D341Med (cell line): ENCODE data around the gene CDH13.

Source experiments
- DNase-seq: peaks from one replicate; pipeline ENCODE4 v3.0.0; 2012; ENCODE audit warnings: low spot score

Gene CDH13

DNA sequence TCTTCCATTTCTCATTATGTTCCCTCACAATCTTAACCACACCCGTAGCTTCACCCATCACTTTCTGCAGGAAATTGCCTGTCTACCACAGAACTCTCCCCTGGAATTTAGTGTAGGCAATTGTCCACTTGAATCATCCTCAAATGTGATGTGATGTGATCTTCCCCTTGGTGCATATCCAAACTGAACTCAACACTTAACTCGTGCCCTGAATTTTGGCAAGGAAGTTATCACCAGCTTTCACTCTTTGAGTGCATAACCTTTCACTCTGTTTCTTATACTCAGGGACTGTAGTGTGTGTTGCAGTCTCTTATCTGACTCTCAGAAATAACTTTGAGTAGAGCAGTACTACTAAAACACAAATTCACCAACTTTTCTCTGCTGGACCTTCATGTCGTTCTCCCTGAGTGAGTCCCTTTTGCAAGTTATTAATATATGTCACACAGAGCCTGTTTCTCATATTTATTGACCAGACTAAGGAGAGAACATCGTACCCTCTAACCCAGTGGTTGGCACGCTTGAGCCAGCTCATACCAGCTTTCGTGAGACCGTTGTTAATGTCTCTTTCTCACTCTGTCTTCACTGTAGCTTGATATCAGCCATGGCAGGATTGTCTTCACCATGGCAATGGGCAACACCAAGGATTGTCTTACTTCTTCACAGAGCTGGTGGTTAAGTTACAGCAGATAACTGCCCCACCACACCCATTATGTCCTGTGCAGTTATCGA is 622.1 kb downstream of the CDH13 start:
- no peak for DNase-seq

DNA sequence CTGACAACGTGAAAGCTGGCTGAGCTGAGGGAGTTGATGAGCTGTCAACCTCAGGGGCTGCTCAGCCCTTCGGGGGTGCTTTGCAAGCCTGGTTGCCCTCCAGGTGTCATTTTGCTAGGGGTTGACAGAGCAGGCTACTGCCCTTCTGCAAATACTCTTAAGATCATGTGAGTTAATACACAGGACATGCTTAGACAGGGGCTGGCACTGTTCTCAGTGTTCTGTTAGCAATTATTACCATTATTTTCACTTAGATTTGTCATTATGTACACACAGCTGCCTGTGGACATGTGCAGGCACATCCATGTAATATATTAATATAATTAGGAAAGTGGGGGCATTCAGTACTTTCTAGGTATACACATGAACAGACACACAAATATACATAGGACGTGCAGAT is 626.8 kb downstream of the CDH13 start:
- no peak for DNase-seq

DNA sequence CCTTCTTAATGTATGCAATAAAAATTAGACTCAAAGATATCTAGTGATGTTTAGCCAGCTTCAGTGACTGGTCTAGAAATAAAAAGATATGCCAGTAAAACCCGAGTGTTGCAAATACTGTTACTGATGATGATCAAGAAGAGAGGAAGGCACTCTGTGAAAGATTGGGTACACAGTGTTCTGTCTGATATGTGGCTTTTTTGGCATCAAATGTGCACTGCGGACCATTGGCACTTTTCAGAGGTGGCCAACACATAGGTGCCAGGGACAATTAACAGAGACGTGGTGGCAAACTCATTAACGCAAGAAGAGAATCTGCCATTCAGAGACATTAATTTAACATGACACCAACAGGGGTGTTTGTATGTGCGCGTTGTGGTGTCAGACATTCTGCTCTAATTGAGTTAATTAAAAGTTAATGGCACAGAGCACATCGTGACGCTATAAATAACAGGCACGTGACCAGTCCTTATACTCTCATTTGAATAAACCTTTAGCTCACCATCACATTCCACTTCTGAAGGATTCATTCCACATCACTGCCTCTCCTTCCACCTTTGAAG is 631.7 kb downstream of the CDH13 start:
- no peak for DNase-seq

DNA sequence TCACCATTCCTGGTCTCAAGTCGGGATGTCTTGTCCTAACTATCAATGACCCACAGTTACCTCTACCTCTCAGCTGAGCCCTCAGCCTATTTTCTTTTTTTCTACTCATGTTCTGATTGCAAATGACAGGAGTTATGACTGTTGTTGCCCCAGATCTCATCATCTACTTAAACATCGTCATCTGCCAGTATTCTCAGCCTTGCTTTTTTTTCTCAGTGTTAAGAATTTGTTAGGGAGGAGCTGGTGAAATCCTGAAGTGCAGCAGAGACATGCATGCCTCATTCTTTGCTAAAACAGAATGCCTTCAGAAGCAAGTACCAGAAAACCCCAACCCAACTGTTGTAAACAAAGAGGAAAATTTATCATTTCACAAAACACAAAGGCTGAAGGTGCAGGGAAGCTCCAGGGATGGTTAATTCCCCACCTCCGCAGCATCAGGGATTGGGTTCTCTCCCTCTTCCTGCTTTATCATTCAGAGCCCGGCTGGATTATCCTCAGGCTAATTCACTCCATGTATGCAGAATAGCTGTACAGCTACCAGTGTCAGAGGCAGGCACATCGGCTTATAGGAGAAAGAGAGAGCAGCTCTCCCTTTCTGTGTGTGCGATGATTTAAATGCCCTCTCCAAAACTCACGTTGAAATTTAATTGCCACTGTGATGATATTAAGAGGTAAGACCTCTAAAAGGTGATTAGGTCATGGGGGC is 640.2 kb downstream of the CDH13 start:
- DNase-seq, result no peak

DNA sequence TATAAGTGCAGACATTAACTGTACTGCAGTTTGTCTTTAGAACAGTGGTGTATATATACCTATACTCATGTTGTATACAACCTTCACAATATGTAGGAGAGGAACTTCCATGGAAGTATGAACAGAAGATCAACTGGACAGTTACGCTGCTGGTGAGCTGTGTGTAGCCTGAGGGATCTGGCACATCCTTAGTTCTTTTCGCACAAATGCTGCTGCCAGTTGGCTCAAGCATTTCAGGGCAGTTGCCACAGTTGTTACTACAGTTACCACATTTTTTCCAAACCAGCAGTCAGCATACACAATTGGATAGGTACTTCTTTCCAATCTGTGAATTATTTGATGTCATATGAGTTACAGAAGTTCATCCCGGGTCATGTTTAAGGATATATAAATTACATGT is 641.4 kb downstream of the CDH13 start:
- DNase-seq, result no peak

DNA sequence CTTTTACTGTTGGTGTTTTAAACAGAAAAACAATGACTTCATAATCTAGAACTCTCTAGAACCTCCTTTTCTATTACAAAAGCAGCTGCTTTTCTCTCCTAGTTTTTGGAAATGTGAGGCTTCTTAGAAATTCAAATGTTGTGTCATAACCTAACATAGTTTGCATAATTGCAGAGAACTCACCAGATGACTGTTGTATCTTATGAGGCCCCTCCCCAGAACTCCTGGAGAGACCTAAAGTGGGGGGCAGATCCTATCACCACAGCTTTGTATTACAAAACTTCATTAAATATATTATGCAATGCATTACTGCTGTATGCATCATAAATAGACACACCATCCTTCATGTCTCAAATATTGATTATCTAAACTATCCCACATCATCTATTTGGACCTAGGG is 642.3 kb downstream of the CDH13 start:
- DNase-seq, result no peak

DNA sequence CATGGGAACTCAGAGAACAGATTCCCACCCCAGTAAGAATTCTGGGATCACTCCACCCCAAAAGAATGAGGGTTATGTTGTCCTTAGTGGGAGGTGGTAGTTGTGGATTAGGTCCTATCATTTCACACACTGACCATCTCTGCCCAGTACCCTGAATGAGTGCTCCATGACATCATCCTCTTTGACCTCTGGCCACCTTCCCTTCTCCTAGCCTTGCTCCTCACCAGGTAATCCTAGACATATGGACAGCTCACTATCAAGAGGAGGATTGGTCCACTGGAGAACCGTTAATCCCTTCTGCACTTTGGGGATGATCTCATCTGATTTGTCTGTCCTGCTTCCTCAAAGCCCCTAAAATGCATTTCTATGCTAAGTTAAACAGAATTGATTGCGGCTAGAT is 642.8 kb downstream of the CDH13 start:
- no peak for DNase-seq

DNA sequence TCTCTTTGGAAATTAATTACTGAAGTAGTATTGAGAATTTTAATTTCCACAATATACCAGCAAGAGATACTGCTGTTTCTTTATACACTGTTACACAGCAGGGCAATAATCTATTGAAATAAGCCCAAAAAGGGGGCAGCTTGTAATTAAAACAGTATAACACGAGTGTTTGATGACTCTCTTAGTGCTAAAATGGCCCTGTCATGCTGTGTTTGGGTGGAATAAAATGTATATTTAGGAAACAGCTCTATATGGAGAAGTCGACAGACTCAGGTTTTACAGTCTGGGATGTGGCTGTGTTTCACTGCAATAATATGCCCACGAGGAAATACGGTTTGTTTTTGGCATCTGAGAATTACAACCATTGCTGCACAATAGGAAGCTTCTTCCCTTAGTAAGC is 643.3 kb downstream of the CDH13 start:
- no peak for DNase-seq

DNA sequence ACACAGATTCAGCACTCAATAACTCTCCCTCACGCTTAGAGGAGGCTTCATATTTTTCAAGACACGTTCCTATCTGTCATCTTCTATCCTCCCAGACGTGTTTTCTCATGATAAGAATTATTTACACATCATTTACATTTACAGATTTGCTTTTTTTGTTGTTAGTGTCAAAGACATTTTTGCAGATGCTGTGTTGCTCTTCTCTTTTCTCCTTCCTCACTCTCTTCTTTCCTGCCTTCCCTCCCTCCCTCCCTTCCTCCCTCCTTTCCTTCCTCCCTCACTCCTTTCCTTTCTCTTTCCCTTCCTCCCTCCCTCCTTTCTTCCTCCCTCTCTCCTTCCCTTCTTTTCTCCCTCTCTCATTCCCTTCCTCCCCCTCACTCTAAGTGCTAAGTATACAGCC is 643.9 kb downstream of the CDH13 start:
- DNase-seq, result no peak

DNA sequence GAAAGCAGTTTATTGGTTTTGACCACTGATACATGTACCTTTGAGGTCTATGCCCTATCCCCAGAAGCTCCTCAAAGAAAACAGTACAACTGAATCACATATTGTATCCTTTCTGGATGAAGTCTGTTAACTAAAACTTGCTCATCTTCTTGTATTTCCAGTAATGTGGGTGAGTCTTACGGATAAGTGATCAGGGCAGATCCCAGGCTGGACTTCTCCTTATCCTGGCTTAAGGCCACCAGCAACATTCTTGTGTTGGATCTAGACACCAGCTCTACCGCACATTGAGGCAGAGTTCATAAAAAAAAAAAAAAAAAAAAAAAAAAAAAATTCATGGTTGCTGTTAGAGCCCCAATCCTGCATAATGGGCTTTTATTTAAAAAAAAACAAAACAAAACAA is 644.4 kb downstream of the CDH13 start:
- DNase-seq, result no peak

DNA sequence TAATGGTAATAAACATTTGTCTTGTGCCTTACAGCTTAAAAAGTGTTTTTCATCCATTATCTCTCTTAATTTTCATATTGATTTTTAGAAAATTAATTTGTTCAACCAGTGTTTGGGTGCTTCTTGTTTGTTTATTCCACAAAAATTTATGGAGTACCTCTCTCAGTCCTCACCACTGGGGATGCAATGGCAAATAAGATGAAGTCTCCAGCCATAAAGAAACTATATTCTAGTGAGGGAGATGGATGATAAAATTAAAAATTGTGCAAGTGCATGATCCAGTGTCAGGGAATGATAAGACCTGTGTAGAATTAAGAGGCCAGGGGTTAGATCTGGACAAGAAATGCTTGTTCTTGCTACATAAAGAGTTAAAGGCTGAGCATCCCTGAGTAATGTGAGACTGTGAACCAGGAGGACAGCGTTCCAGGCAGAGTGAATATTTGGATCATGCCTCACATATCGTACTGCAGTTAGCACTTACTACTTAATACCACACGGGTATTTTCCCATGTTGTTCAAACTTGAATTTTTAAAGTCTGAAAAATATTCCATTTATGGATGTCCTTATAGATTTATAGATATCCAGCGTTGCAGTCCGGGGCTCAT is 645.3 kb downstream of the CDH13 start:
- DNase-seq, result no peak

DNA sequence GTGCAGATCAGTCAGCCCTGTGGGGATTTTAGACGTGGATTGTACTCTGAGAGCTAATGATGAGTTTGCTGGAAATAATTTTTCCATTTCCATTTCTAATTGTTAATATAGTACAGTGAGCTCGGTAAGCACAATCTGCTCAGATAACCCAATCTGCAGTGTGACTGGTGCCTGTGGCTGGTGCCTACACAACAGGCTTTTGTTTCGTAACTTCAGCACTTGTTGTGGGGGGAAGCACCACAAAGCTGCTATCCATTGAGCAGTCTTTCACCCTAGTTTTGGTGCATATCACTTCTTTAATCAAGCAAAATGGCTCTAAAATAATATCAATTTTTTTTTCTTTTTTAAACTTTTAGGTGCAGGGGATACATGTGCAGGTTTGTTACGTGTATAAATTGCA is 646.1 kb downstream of the CDH13 start:
- no peak for DNase-seq

DNA sequence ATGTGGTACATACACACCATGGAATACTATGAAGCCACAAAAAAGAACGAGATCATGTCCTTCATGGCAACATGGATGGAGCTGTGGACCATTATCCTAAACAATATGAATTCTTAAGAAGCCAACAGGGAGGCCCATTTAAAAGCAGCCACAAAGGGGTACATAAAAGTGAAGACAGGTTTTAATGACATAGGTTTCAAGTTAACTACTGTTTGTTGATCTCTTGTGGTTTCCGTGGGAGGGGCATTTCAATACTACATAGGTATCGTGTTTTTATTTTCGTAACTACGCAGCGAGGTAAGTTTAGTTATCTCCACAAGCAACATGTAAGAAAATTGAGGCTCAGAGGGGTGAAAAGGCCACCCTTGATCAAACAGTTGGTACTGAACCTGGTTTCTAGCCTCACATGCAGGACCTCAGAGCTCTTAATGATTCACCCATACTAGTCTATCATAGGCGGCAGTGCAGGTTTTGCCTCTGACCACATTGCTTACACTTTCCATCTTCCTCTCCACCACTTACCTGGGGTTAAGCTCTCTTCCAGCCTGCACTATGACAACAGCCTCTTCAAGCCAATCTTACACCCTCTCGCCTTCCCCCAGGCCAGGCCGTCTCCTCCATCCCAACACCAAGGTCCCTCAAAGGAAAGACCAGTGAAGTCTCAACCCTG is 646.9 kb downstream of the CDH13 start:
- no peak for DNase-seq

DNA sequence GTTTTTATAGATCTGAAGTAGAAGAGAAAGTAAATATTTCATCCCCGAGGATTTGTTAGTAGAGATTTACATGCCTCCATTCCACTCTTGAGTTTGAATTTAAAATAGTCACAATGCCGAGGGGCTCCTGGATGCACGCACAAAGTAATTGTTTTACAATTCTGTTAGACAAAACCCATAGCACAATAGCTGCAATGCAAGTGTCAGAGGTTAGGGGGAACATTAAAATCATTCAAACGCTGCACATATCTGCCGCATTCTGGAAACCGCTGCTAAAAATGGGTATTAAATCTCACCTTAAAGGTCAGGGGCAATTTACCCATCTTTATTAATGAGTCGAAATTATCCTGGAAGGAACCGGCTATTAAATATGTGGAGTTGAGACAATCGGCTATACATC is 652.5 kb downstream of the CDH13 start:
- no peak for DNase-seq

DNA sequence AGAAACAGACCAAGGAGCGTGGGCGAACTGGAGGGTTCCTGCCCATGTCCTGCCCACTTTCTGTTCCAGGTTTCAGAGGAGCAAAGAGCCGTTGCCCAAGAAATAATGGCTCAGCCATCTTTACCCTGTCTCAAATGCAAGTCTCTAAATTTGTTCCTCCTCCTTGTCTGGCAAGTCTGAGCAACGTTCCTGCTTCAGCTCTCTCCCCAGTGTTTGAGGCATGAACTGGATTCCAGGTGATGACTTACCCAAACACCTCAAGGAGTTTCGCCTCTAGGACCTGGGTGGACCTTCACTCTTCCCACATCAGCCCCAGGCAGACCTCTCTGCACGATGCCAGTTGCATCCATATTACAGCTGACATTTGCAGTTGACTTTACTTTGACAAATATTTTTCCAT is 659.2 kb downstream of the CDH13 start:
- no peak for DNase-seq

DNA sequence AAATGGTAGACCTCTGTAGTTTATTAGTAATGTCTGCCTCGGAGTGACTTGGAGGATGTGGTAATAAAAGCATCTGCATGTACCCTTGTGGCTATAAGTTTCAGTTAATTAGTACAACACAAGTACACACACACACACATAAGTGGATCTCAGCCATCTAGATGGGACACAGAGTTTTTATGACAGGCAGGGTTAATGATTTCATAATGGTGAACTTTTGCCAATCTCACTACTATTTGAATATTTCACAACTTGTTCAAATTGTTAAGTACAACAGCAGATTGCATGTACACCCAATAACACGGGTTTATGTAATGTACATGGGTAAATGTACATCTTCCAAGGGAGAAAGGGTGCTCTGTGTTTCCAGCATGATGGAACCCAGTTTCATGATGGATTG is 669.7 kb downstream of the CDH13 start:
- no peak for DNase-seq

DNA sequence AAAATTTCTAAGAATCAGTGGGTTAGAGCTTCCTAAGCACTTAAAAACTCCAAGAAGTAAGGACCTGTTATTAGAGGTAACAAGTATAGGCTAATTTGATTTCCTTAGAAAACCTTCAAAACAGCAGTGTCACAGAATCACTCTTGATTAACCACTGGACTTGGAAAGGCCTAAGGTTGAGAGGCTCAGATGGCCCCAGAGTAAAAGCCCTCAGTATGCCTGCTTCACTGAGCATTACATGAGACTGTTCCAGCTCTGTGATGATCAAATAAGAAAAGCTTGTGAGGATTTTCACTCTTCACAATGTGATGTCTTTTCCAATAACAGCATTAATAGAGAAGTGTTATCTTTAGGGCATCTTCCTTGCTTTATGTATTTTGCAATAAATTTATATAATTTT is 671.8 kb downstream of the CDH13 start:
- DNase-seq, result no peak

DNA sequence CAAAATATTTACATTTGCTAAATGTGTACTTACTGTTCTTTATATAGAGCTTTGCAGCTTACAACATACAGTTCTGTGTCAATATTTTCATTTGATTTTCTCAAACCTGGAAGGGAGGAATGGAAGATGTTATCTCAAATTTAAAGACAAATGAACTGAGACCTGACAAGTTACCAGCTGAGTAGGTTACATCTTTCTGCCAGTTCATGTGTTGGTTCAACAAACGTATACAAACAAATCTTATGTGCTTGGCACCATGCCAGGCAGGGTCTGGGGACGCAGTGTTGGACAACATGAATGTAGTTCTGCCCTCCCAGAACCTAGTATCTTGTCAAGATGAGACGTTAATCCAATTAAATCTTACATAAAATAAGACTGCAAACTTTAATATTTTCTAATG is 673.6 kb downstream of the CDH13 start:
- DNase-seq, result no peak

DNA sequence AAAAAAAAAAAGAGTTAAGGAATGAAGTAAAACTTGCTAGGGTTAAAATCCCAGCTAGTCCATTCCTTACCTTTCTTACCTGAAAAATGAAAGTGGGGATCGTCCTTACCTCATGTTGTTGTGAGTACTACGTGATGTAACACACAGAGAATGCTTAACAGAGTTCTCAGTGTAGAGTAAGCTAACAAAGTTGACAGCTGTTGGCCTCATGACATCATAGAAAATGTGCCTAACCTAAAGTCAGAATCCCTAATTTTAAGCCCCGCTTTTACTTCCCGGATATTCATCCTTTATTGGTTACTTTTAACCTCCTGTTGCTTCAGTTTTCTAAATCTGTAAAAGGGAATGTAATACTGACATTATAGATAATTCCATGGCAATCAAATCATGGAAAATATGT is 675.2 kb downstream of the CDH13 start:
- DNase-seq, result no peak

DNA sequence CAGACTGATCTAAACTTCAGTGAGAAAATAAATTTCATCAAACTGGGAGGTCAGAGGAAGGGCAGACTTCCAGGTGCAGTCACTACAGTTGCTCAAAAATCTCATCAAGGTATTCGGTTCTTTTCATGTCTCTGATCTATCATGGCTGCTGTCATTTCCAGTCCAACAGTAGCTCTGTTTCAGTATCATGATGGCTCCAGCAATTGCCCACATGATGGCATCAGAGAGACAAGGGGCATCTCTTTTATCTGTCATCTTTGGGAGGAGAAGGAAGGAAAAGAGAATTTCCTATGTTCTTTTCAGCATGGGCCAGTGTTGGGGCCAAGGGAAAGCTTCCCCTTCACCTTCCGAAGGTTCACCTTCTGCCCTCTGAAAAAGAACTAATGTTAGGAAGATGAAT is 676.1 kb downstream of the CDH13 start:
- DNase-seq, result no peak

DNA sequence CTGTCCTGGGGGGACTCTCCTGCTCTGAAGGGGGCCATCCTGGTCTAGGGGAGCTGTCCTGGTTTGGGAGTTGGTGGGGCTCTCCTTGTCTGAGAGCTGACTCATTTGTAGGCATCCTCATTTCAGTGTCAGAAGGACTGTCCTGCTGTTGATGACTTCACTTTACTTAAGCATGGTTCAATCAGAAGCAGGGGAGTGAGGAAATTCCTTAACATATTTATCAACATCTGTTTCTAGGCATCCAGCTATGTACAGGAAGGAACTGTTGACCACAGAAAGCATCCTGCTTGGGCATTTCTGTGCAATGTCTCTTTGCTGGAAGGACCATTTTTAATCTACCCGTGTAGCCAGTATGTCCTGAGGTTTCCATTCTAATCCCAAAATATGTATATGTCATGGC is 678.3 kb downstream of the CDH13 start:
- DNase-seq, result no peak

DNA sequence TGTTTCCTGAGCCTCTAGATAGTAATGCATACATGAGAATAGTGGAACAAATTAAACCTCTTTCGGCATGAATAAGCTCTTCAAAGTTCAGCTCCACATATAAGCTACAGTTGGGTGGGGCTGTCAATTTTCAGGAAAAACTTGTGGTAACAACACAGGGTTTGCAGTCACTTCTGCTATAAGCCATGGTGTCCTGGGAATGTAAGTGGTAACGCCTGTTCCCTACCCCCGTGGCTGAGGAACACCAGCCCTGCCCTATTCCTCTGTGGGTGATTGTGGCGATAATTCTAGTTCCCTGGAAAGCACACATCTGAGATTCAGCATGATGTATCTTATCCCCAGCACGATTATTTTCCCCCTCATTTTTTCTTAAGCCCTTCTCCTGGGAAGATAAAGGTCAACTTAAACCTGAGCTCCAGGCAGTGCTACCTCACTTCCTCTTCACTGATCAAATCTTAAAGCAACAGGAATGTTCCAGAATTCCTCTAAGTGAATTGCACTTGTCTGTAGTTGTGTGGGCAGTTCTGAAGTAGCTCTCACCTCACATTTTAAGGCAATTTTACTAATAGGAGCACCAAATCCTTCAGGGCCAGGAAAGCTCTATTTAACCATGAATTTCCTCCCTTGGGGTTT is 680.3 kb downstream of the CDH13 start:
- DNase-seq, result no peak
